NCI-H2081 treated with DMSO at 0.1 percent for 48 hours (cell line): ENCODE data around the gene RRBP1.

ENCODE experiments used
- DNase-seq: peaks from one replicate; lab custom pipeline; 2025; lab: John Stamatoyannopoulos, UW

RRBP1 gene

GRCh38 chr20:17682103-17682888 lies at the start of gene RRBP1:
Gene RRBP1 (minus strand): TSS chr20:17682242. CDS start chr20:17660507, 21,735 bp downstream.
- peak; percentile 81 for DNase-seq

- no peak for DNase-seq
These were observed 49.2 kb upstream of the RRBP1 start for GRCh38 chr20:17731233-17731632.

GRCh38 chr20:17730071-17730470 lies 48.0 kb upstream of the RRBP1 start:
- DNase-seq: no peak

- no peak for DNase-seq
These were observed 46.0 kb upstream of the RRBP1 start for GRCh38 chr20:17728074-17728473.

GRCh38 chr20:17727351-17727750 lies 45.3 kb upstream of the RRBP1 start:
- DNase-seq: no peak

GRCh38 chr20:17726902-17727301 lies 44.9 kb upstream of the RRBP1 start:
- no peak for DNase-seq

- DNase-seq: no peak
These were observed 43.2 kb upstream of the RRBP1 start for GRCh38 chr20:17725094-17725835.

- no peak for DNase-seq
These were observed 41.3 kb upstream of the RRBP1 start for GRCh38 chr20:17723301-17723691.

- DNase-seq: no peak
These were observed 40.7 kb upstream of the RRBP1 start for GRCh38 chr20:17722493-17723300.

GRCh38 chr20:17721802-17722486 lies 39.9 kb upstream of the RRBP1 start:
- DNase-seq: no peak

GRCh38 chr20:17720755-17721154 lies 38.7 kb upstream of the RRBP1 start:
- no peak for DNase-seq

- no peak for DNase-seq
These were observed 34.3 kb upstream of the RRBP1 start for GRCh38 chr20:17716331-17716730.

- no peak for DNase-seq
These were observed 33.0 kb upstream of the RRBP1 start for GRCh38 chr20:17715075-17715474.

- DNase-seq: no peak
These were observed 32.6 kb upstream of the RRBP1 start for GRCh38 chr20:17714597-17714996.

GRCh38 chr20:17712708-17713107 lies 30.7 kb upstream of the RRBP1 start:
- DNase-seq: no peak

- no peak for DNase-seq
These were observed 30.2 kb upstream of the RRBP1 start for GRCh38 chr20:17712201-17712600.

GRCh38 chr20:17711267-17711627 lies 29.2 kb upstream of the RRBP1 start:
- no peak for DNase-seq

- no peak for DNase-seq
These were observed 28.6 kb upstream of the RRBP1 start for GRCh38 chr20:17710379-17711266.

- no peak for DNase-seq
These were observed 27.6 kb upstream of the RRBP1 start for GRCh38 chr20:17709361-17710293.
